BE2C (cell line): Measurements from ENCODE around the gene ARMH1.

Experiments used
- DNase-seq: peaks from one replicate; pipeline ENCODE4 v3.0.0-alpha.2; 2020
- H3K27me3 ChIP-seq: fragments of 250-450 bp; sonication (Bioruptor Pico); 2 replicates; pipeline ENCODE4 v1.5.1; 2020; ENCODE audit warnings: mild to moderate bottlenecking
- H3K36me3 ChIP-seq: fragments of 250-450 bp; sonication (Bioruptor Pico); 2 replicates; pipeline ENCODE4 v1.5.1; 2020; ENCODE audit warnings: mild to moderate bottlenecking
- H3K4me1 ChIP-seq: fragments of 250-450 bp; sonication (Bioruptor Pico); 2 replicates; pipeline ENCODE4 v1.5.1; 2020
- H3K4me3 ChIP-seq: 2 replicates; pipeline ENCODE4 v1.5.1; 2011; ENCODE audit warnings: low read depth, low read length
- H3K9me3 ChIP-seq: fragments of 250-450 bp; sonication (Bioruptor Pico); 2 replicates; pipeline ENCODE4 v1.5.1; 2020
- TF ChIP-seq, protein P1 (sequence below): IDR thresholded peaks from 2 replicates; pipeline ENCODE4 v1.5.1; 2012; ENCODE audit warnings: mild to moderate bottlenecking, low read depth, low read length

The ARMH1 gene

DNA sequence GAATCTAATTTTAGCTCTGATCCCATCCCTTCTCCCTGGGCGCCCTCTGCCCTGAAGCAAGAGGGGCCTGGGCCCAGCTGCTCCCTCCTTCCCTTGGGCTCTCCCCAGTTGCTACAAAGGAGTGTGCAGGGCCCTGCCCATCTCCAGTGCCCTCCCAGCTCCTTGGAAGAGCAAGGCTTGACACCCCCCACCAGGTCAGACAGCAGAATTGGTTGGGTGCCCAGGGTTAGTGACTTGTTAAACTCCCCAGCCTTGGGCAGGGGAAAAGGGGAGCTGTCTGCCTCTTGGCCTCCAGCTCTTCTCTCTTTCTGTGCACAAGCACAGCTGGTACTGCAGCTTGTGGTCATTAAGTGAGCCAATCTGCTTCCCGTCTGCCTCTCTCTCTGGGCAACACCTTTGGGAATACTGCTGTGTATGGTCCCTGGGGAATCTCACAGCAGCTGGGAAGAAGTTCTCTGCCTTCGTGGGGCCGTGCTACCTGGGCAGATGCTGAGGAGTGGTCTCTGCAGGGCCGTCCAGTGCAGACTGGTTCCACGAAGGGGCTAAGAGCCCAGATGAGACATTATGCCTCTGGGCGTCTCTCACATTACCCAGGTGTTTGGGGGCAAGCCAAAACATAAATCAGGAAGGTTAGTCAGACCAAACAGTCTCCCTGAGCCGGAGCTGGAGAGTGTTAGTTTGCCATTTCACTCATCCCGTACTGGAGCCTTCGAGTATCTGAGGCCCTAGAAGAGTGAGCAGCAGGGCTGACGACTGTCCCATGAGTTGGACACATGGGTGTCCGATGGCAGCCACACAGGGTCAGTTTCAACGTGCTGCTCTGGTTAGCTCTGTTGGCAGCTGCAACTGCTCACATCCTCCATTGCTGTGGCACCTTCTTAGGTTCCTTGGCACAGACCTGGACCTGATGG, 37.6 kb upstream of the ARMH1 start:
- Histone ChIP-seq H3K27me3 (no peaks in the 10 kb centered on the region), H3K4me1 (no peaks in the 10 kb centered on the region), H3K36me3 (peaks cover 17% of the 10 kb centered on the region), H3K9me3 (no peaks in the 10 kb centered on the region), H3K4me3 (no peak overlapping the region)
- DNase-seq: no peak
- TF ChIP-seq, protein P1, sequence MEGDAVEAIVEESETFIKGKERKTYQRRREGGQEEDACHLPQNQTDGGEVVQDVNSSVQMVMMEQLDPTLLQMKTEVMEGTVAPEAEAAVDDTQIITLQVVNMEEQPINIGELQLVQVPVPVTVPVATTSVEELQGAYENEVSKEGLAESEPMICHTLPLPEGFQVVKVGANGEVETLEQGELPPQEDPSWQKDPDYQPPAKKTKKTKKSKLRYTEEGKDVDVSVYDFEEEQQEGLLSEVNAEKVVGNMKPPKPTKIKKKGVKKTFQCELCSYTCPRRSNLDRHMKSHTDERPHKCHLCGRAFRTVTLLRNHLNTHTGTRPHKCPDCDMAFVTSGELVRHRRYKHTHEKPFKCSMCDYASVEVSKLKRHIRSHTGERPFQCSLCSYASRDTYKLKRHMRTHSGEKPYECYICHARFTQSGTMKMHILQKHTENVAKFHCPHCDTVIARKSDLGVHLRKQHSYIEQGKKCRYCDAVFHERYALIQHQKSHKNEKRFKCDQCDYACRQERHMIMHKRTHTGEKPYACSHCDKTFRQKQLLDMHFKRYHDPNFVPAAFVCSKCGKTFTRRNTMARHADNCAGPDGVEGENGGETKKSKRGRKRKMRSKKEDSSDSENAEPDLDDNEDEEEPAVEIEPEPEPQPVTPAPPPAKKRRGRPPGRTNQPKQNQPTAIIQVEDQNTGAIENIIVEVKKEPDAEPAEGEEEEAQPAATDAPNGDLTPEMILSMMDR: no peak

GRCh38 chr1:44637702-44638411, 36.7 kb upstream of the ARMH1 start:
- DNase-seq: no peak
- H3K9me3 ChIP-seq: no peaks in the 10 kb centered on the region
- TF ChIP-seq, protein P1: no peak
- no peaks in the 10 kb centered on the region for H3K27me3 ChIP-seq
- peaks cover 17% of the 10 kb centered on the region for H3K36me3 ChIP-seq
- H3K4me1 ChIP-seq: no peaks in the 10 kb centered on the region
- no peak overlapping the region for H3K4me3 ChIP-seq

DNA sequence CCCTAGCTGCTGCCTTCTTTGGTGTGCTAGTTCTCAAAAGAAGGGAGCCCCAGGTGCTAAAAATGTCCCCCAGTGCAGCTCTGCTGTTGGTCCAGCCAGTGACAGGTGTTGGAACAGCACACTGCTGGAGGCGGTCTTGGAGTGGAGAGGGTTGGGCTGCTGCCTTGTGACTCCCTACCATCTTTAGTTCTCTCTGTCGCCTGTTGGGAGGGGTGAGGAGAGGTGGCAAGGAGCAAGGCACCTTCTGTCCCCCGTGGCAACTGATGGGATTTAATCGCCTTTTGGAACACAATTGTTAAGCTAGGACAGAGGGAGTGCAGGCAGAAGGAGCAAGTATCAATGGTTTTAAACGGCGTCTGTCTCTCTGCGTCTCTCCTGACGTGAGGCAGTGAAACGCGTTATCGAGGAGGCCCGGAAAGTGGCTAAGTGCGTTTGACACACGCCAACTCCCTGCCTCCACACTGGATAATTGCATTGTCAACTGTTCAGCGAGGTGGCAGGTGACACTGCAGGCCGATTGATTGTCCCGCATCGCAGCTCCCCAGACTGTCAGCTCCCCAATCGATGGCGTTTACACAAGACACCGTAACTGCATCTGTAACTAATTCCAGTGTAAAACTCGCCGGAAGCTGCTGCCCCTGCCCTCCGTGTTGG, 34.2 kb upstream of the ARMH1 start:
- Histone ChIP-seq H3K9me3 (no peaks in the 10 kb centered on the region), H3K4me1 (no peaks in the 10 kb centered on the region), H3K36me3 (peaks cover 18% of the 10 kb centered on the region), H3K4me3 (no peak overlapping the region), H3K27me3 (no peaks in the 10 kb centered on the region)
- no peak for DNase-seq
- TF ChIP-seq, protein P1: no peak

GRCh38 chr1:44641126-44642102, 33.1 kb upstream of the ARMH1 start:
- TF ChIP-seq, protein P1: no peak
- no peak for DNase-seq
- Histone ChIP-seq H3K27me3 (no peaks in the 10 kb centered on the region), H3K4me1 (no peaks in the 10 kb centered on the region), H3K36me3 (peaks cover 9% of the 10 kb centered on the region), H3K4me3 (no peak overlapping the region), H3K9me3 (no peaks in the 10 kb centered on the region)

GRCh38 chr1:44642255-44642654, 32.3 kb upstream of the ARMH1 start:
- no peaks in the 10 kb centered on the region for H3K4me1 ChIP-seq
- no peak overlapping the region for H3K4me3 ChIP-seq
- peaks cover 7% of the 10 kb centered on the region for H3K36me3 ChIP-seq
- no peaks in the 10 kb centered on the region for H3K27me3 ChIP-seq
- H3K9me3 ChIP-seq: no peaks in the 10 kb centered on the region
- DNase-seq: no peak
- TF ChIP-seq, protein P1: no peak
